A673 (cell line): Measurements from ENCODE around the gene ACAP2. TPM values are rescaled to one million over a fixed set of nuclear protein-coding genes. Genes with fewer than 3 reads are reported as not detected.

Experiments
- BruUV-seq: library from RNA; stranded (reverse); fragments of 400-500 nt; replicated peaks from 2 replicates; lab custom pipeline; 2021; lab: Mats Ljungman, UMichigan
- CTCF ChIA-PET: fragments of 300-600 bp; sonication (Branson Sonifier 250); formaldehyde crosslinking; loops from one replicate; lab custom pipeline; 2022; ENCODE audit warnings: antibody characterized with exemption; lab: Charles Lee
- POLR2A ChIA-PET: fragments of 300-600 bp; sonication (Branson Sonifier 250); formaldehyde crosslinking; loops from one replicate; lab custom pipeline; 2022; ENCODE audit warnings: antibody characterized with exemption; ENCODE audit not compliant: low non-redundant PET; lab: Charles Lee
- DNase-seq: peaks from one replicate; pipeline ENCODE4 v3.0.0-alpha.2; 2015; ENCODE audit warnings: low spot score
- H3K27ac ChIP-seq: fragments of 200-600 bp; sonication (generic); 2 replicates; pipeline ENCODE4 v1.5.1; 2016; ENCODE audit warnings: mixed run types, low read depth, mild to moderate bottlenecking, mixed read lengths, antibody characterized with exemption, low read length; ENCODE audit not compliant: poor library complexity, severe bottlenecking
- H3K27me3 ChIP-seq: fragments of 200-600 bp; sonication (generic); replicated peaks from 2 replicates; pipeline ENCODE4 v1.6.1; 2017; ENCODE audit warnings: mixed run types, low read depth, mild to moderate bottlenecking, mixed read lengths, antibody characterized with exemption, low read length; ENCODE audit not compliant: insufficient read depth, poor library complexity
- H3K36me3 ChIP-seq: fragments of 200-600 bp; sonication (generic); 2 replicates; pipeline ENCODE4 v1.6.1; 2016; ENCODE audit warnings: mixed run types, mild to moderate bottlenecking, mixed read lengths, antibody characterized with exemption, low read length; ENCODE audit not compliant: insufficient read depth, poor library complexity, severe bottlenecking
- H3K4me1 ChIP-seq: fragments of 200-600 bp; sonication (generic); 2 replicates; pipeline ENCODE4 v1.6.1; 2017; ENCODE audit warnings: mixed run types, mild to moderate bottlenecking, mixed read lengths, antibody characterized with exemption, low read length; ENCODE audit not compliant: insufficient read depth, poor library complexity, severe bottlenecking
- H3K4me3 ChIP-seq: fragments of 200-600 bp; sonication (generic); 2 replicates; pipeline ENCODE4 v1.5.1; 2016; ENCODE audit warnings: low read depth, mixed run types, mild to moderate bottlenecking, mixed read lengths, low read length; ENCODE audit not compliant: poor library complexity, severe bottlenecking
- H3K9me3 ChIP-seq: fragments of 200-600 bp; sonication (generic); 2 replicates; pipeline ENCODE4 v1.6.1; 2016; ENCODE audit warnings: mixed run types, low read depth, mild to moderate bottlenecking, mixed read lengths, antibody characterized with exemption, low read length; ENCODE audit not compliant: poor library complexity, severe bottlenecking
- CTCF ChIP-seq: fragments of 300-800, 200-600 bp; sonication (generic); conservative IDR thresholded peaks from 2 replicates; pipeline ENCODE4 v1.5.1; 2017; ENCODE audit warnings: low read depth, mild to moderate bottlenecking, antibody characterized with exemption, low read length, moderate library complexity, mixed read lengths
- EZH2 ChIP-seq: fragments of 200-600 bp; sonication (generic); IDR thresholded peaks from 2 replicates; pipeline ENCODE4 v1.6.1; 2017; ENCODE audit warnings: borderline replicate concordance, low read depth, mild to moderate bottlenecking, mixed read lengths, antibody characterized with exemption, low read length; ENCODE audit not compliant: poor library complexity, severe bottlenecking
- intact Hi-C: fragments of 100-400 bp; cut with micrococcal nuclease; formaldehyde crosslinking; loops from one replicate; pipeline ENCODE4 v1.10.0; 2022; ENCODE audit not compliant: unreplicated experiment
- total RNA-seq: library from RNA; stranded (reverse); gene quantifications from 2 replicates; pipeline ENCODE4 v1.2.3, GENCODE V29; 2021

Gene ACAP2
- total RNA-seq, 1 experiment from 2014 or later = 47.4 TPM

GRCh38 chr3:195421400-195421799 lies 21.4 kb downstream of the ACAP2 start:
- DNase-seq = no peak
- Histone ChIP-seq H3K36me3 (no peaks in the 10 kb centered on the region), H3K27ac (no peak overlapping the region), H3K4me1 (peaks cover 2% of the 10 kb centered on the region), H3K9me3 (no peaks in the 10 kb centered on the region), H3K4me3 (no peak overlapping the region), H3K27me3 (no peaks in the 10 kb centered on the region)
- no peak for TF ChIP-seq CTCF
- no peak for TF ChIP-seq EZH2
- ChIA-PET POLR2A (no interaction called here), CTCF (no interaction called here)
- BruUV-seq = no TSS peak
- intact Hi-C loops = no loop called here

DNA sequence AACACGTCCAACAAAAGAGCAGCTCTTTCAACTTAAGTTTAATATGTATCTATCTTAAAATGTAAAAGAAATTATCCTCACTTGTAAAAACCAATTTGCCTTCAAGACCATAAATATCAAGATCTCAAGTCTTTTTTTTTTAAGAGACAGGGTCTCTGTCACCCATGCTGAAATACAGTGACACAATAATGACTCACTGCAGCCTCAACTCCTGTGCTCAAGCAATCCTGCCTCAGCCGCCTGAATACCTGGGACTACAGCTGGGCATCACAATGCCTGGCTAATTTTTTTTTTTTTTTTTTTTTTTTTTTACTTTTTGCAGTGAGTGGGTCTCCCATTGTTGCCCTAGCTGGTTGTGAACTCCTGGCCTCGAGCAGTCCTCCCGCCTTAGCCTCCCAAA lies 26.0 kb downstream of the ACAP2 start:
- Histone ChIP-seq H3K27me3 (no peaks in the 10 kb centered on the region), H3K4me1 (peaks cover 2% of the 10 kb centered on the region), H3K27ac (no peak overlapping the region), H3K4me3 (no peak overlapping the region), H3K9me3 (no peaks in the 10 kb centered on the region), H3K36me3 (no peaks in the 10 kb centered on the region)
- ChIA-PET CTCF (interaction anchor here (0.6 kb wide), 1 partner anchor 146 kb away, joined by 5 read pairs; the partner anchor contains the start of gene XXYLT1), POLR2A (interaction anchor here (0.7 kb wide), 2 partner anchors 90 to 528 kb away, joined by 3 to 8 read pairs; no protein-coding TSS in a partner anchor)
- no TSS peak for BruUV-seq
- DNase-seq = no peak
- TF ChIP-seq CTCF = no peak
- TF ChIP-seq EZH2 = no peak
- intact Hi-C loops = no loop called here

- ChIA-PET CTCF (no interaction called here), POLR2A (no interaction called here)
- Histone ChIP-seq H3K36me3 (no peaks in the 10 kb centered on the region), H3K4me3 (no peak overlapping the region), H3K4me1 (no peaks in the 10 kb centered on the region), H3K9me3 (no peaks in the 10 kb centered on the region), H3K27me3 (no peaks in the 10 kb centered on the region), H3K27ac (no peak overlapping the region)
- no peak for TF ChIP-seq CTCF
- TF ChIP-seq EZH2 = no peak
- no peak for DNase-seq
- intact Hi-C loops = no loop called here
- no TSS peak for BruUV-seq
These were observed 31.0 kb downstream of the ACAP2 start for GRCh38 chr3:195411836-195412235.
